HT1080 (cell line): Measurements from ENCODE around the gene ZNF778. TPM values are rescaled to one million over a fixed set of nuclear protein-coding genes. Genes with fewer than 3 reads are reported as not detected.
"Not testable (repeated sequence)": the region's sequence is repeated elsewhere in the genome, so short reads cannot be mapped to it uniquely, and the experiment has no call there.

ENCODE experiments used
- DNase-seq: peaks from one replicate; pipeline ENCODE4 v3.0.0-alpha.2; 2015; ENCODE audit warnings: low read depth
- total RNA-seq: library from RNA; depleted of rRNA; stranded (reverse); fragments of >200 nt; shearing (Covaris generic); gene quantifications from 2 replicates; pipeline ENCODE4 v1.2.3, GENCODE V29; 2014

ZNF778 gene
- total RNA-seq, 1 experiment from 2014 or later, result 23.8 TPM

DNA sequence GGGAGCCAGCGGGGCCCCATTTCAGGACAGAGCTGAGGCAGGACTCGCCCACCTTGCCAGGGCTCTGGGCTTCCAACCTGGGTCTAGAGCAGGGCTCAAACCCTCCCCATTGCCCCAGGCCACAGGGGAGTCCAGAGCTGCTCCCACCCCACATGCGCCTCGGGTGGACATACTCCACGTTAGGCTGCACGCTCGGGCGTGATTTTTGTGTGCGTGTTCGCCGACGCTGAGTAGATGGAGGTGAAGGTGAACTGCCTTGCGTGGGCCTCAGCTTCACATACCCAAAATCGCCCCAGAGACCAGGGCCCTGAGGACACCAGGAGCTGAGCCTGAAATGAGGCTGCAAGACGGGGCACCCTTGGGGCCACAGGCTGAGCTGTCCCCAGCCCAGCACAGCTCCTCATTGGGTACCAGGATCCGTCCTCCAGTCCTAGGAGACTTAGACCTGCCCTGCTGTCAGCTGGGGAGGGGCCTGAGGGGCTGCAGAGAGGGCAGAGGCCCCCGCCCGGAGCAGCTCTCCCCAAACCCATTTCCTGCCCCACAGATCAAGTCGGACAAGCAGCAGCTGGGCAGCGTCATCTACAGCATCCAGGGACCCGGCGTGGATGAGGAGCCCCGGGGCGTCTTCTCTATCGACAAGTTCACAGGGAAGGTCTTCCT is 37.7 kb upstream of the ZNF778 start:
- no peak for DNase-seq

DNA sequence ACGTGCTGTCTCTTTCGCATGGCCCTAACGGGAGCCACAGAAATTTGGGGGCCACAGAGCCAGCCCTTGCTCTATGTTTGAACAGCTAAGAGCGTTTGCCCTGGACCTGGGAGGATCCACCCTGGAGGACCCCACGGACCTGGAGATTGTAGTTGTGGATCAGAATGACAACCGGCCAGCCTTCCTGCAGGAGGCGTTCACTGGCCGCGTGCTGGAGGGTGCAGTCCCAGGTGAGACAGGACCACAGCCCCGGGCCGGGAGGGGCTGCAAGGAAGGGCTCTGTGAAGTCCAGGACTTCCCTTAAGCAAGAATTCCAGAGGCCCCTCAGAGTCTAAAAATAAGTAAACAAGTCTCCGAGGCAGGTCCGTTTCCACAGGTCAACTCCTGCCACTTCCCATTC is 34.0 kb upstream of the ZNF778 start:
- DNase-seq, result no peak

DNA sequence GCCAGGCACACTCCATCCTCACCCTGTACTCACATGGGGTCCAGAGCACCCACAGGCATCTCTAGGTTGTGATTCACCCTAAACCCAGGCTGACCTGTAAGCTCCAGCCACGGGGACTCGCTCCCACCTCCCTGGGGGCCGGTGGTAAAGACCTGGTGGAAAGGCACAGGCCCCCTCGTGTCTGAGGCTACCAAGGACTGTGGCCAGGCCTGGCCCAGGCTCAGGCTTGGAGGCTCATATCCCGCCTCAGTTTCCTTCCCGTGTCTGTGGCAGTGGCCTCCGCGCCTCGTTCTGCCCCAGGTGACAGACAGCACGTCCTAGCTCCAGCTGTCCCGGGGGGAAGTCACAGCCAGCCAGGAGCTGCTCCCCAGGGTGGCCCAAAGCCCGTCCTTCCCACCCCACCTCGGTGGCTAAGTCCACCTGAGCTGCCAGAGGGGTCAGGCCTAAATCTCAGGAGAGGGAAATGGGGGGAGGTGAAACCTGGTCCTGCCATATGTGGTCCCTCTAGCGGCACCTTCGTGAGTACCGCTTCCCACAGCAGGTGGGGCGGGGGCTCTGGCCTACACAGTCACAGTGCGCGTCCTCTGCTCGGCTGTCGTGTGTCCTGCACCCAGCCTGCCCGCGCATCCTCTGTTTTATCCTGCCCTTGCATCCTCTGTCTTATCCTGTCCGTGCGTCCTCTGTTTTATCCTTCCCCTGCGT is 33.4 kb upstream of the ZNF778 start:
- DNase-seq, result no peak

DNA sequence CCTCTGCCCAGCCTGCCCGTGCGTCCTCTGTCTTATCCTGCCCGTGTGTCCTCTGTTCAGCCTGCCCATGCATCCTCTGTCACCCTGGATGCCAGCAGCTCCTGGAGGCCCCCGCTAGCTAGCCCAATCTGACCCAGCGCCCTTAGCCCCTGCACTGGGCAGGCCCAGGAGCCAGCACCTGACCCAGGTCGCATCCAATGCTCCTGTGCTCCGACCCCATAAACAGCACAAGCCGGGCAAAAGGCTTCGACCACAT is 32.9 kb upstream of the ZNF778 start:
- DNase-seq, result no peak

DNA sequence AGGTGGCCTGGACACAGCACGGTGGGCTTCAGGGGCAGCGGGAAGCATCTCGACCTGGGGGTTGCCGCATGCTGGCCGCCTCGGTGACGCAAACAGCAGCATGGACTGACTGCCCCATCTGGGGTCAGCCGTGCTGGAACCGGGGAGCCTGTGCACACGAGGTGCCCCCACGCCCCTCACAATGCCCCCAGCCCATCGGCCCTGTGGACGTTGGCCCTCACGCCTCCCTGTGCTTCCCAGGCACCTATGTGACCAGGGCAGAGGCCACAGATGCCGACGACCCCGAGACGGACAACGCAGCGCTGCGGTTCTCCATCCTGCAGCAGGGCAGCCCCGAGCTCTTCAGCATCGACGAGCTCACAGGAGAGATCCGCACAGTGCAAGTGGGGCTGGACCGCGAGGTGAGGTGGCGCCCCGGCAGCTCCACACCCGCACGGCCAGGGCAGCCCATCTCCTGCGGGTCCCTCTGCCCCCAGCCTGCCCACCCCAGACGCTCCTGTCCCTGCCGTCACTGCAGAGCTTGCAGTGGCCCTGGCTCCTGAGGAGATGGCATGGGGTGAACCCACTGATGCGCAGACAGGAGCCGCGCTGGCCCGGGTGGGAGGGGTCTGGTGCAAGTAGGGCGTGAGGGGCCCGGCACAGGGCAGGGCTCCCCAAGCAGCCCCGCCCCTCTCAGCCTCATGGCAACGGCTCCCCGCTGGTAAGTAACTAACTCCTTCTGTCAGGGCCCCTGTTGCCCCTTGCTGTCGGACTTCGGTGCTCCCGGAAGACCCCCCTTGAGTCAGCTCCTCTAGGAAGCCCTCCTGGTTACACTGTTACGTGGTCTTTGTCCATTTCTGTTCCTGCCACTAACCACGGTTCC is 32.3 kb upstream of the ZNF778 start:
- DNase-seq, result no peak

DNA sequence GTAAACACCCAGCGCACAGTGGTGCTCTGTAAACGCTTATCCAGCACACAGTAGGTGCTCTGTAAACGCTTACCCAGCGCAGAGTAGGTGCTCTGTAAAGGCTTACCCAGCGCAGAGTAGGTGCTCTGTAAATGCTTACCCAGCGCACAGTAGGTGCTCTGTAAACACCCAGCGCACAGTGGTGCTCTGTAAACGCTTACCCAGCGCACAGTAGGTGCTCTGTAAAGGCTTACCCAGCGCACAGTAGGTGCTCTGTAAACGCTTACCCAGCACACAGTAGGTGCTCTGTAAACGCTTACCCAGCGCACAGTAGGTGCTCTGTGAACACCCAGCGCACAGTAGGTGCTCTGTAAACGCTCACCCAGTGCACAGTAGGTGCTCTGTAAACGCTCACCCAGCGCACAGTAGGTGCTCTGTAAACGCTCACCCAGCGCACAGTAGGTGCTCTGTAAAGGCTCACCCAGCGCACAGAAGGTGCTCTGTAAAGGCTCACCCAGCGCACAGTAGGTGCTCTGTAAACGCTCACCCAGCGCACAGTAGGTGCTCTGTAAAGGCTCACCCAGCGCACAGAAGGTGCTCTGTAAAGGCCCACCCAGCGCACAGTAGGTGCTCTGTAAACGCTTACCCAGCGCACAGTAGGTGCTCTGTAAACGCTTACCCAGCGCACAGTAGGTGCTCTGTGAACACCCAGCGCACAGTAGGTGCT is 31.5 kb upstream of the ZNF778 start:
- DNase-seq, result not testable (repeated sequence)

DNA sequence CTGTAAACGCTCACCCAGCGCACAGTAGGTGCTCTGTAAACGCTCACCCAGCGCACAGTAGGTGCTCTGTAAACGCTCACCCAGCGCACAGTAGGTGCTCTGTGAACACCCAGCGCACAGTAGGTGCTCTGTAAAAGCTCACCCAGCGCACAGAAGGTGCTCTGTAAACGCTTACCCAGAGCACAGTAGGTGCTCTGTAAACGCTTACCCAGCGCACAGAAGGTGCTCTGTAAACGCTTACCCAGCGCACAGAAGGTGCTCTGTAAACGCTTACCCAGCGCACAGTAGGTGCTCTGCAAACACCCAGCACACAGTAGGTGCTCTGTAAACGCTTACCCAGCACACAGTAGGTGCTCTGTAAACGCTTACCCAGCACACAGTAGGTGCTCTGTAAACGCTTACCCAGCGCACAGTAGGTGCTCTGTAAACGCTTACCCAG is 30.9 kb upstream of the ZNF778 start:
- DNase-seq, result not testable (repeated sequence)

DNA sequence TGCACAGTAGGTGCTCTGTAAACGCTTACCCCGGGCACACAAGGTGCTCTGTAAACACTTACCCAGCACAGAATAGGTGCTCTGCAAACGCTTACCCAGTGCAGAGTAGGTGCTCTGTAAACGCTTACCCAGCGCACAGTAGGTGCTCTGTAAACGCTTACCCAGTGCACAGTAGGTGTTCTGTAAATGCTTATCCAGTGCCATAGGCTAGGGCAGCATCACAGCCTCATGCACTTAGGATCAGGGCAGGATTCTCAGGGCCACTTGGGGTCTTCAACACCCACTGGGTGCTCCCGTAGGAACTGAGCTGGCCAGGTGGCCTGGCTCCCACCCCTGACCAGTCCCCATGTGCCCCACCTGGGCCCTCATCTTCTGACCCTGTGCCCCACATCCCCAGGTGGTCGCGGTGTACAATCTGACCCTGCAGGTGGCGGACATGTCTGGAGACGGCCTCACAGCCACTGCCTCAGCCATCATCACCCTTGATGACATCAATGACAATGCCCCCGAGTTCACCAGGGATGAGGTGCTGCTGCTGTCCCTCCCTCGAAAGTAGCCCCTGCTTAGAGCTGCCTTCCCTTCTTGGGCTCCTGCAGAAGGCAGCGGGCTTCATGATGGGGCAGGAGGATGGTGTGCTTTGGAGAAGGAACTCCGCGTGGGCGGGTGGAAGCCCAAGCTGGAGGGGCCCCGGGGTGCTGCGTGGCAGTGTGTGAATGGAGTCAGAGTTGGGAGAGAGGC is 30.3 kb upstream of the ZNF778 start:
- no peak for DNase-seq

DNA sequence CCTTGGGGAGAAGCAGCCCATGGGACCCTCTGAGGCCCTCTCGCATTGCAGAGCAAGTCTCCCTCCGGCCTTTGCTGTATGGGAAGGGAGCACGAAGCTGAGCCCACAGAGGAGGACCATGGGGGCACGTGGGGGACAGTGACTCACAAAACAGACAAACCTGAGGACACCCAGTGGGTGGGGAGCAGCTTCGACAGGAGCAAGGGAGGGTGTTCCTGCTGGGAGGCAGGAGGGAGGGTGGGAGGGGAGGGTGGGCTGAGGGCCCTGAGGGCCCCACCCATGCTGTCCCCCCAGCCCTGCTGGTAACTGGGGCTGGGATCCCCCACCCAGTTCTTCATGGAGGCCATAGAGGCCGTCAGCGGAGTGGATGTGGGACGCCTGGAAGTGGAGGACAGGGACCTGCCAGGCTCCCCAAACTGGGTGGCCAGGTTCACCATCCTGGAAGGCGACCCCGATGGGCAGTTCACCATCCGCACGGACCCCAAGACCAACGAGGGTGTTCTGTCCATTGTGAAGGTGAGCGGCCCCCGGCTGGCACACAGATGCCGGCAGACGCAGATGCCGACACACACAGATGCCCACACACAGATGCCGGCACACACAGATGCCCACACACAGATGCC is 29.6 kb upstream of the ZNF778 start:
- peak; percentile 22 for DNase-seq

DNA sequence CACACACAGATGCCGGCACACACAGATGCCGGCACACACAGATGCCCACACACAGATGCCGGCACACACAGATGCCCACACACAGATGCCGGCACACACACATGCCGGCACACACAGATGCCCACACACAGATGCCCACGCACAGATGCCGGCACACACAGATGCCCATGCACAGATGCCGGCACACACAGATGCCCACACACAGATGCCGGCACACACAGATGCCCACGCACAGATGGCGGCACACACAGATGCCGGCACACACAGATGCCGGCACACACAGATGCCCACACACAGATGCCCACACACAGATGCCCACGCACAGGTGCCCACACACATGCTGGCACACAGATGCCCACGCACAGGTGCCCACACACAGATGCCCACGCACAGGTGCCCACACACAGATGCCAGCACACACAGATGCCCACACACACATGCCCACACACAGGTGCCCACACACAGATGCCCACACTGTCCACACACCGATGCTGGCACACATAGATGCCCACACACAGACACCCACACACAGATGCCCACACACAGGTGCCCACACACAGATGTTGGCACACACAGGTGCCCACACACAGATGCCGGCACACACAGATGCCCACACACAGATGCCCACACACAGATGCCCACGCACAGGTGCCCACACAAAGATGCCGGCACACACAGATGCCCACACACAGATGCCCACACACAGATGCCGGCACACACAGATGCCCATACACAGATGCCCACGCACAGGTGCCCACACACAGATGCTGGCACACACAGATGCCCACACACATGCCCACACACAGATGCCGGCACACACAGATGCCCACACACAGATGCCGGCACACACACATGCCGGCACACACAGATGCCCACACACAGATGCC is 28.8 kb upstream of the ZNF778 start:
- DNase-seq, result not testable (repeated sequence)

DNA sequence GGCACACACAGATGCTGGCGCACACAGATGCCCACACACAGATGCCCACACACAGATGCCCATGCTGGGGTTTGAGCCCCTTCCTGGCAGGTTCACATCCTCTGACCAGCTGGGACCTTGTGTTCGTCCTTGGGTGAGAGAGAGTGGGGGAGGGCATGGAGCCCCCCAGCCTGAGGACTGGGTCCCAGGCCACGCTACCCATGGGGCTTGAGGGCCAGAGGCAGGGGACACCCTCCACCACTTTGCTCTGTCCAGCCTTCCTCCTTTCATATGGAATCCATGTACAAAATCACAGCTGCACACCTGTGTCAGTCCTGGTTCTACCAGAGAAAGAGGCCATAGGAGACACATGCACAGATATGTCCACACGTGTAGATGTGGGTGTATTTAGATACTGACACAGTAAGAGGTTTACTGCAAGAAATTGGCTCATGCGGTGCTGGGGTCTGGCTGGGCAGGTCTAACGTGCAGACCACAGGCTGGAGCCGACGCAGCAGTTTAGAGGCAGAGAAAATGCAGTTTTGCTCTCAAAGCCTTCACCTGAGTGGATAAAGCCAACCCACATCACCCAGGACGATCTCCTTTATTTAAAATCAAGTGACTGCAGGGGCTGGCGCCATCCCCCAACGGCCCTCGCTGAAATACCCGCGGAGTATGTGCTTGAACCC is 28.0 kb upstream of the ZNF778 start:
- DNase-seq, result no peak

DNA sequence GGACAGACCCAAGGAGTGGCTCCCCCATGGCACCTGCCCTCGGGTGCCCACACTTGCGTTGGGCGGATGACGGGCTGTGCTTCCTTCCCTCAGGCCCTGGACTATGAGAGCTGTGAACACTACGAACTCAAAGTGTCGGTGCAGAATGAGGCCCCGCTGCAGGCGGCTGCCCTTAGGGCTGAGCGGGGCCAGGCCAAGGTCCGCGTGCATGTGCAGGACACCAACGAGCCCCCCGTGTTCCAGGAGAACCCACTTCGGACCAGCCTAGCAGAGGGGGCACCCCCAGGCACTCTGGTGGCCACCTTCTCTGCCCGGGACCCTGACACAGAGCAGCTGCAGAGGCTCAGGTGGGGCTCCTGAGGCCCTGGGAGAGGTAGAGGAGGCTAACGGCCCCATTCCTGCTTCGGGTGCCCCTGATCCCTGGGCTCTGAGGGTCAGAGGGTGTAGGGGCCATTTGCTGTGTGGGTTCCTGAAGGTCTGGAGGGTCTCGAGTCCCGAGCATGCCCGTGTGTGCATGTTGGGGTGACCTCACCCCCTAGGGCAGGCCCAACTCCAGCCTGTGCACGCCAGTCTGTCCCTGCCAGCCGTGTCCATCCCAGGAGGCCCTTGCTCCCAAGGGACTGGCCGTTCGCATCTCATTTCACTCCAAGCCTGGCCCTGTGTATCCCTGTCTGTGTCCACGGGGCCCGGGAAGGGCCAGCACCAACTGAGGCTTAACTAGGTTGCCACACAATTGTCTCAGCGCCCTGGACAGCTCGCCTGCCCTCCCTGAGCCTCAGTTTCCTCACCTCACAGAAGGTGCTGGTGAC is 27.1 kb upstream of the ZNF778 start:
- no peak for DNase-seq

DNA sequence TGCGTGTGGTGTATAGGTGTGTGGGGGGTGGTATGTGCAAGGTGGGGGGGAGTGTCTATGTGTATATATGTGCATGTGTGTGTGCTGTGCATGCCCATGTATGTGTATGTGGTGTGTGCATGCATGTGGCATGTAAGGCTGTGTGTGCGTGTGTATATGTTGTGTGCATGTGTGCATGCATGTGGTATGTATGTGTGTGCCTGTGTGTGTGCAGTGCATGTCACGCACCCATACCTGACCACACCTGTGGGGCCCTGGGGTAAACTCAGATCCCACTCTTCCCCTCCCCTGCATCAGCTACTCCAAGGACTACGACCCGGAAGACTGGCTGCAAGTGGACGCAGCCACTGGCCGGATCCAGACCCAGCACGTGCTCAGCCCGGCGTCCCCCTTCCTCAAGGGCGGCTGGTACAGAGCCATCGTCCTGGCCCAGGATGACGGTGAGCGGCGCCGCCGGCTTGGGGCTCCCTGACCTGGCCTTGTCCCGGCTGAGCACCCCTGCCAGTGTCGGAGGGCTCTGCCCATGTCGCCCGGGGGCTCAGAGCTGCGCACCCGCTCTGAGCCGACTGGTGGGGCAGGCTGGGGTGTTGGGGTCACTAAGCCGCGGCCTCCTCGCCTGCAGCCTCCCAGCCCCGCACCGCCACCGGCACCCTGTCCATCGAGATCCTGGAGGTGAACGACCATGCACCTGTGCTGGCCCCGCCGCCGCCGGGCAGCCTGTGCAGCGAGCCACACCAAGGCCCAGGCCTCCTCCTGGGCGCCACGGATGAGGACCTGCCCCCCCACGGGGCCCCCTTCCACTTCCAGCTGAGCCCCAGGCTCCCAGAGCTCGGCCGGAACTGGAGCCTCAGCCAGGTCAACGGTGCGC is 26.2 kb upstream of the ZNF778 start:
- no peak for DNase-seq

DNA sequence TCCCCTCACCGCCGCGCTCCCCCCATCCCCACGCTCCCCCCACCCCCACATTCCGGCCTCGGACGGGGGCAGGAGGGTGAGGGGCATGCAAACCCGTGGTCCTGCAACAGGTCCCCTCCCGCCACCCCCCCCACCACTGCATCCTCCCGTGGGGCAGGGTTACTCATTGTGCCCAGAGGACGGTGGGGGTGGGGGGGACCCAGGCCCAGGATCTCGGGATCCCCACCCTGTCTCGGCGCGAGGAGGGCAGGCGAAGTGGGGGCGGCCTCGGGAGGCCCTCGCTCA is 25.7 kb upstream of the ZNF778 start:
- no peak for DNase-seq

DNA sequence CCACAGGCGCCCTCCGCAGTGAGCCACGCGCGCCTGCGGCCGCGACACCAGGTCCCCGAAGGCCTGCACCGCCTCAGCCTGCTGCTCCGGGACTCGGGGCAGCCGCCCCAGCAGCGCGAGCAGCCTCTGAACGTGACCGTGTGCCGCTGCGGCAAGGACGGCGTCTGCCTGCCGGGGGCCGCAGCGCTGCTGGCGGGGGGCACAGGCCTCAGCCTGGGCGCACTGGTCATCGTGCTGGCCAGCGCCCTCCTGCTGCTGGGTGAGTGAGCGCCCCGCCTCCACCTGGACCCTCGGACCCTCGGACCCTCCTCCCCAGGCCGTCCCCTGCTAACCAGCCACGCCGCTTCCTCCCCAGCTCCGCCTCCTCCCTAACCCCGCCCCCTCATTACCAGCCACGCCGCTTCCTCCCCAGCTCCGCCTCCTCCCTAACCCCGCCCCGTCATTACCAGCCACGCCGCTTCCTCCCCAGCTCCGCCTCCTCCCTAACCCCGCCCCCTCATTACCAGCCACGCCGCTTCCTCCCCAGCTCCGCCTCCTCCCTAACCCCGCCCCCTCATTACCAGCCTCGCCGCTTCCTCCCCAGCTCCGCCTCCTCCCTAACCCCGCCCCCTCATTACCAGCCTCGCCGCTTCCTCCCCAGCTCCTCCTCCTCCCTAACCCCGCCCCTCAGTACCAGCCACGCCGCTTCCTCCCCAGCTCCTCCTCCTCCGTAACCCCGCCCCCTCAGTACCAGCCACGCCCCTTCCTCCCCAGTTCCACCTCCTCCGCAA is 25.1 kb upstream of the ZNF778 start:
- peak; percentile 49 for DNase-seq

DNA sequence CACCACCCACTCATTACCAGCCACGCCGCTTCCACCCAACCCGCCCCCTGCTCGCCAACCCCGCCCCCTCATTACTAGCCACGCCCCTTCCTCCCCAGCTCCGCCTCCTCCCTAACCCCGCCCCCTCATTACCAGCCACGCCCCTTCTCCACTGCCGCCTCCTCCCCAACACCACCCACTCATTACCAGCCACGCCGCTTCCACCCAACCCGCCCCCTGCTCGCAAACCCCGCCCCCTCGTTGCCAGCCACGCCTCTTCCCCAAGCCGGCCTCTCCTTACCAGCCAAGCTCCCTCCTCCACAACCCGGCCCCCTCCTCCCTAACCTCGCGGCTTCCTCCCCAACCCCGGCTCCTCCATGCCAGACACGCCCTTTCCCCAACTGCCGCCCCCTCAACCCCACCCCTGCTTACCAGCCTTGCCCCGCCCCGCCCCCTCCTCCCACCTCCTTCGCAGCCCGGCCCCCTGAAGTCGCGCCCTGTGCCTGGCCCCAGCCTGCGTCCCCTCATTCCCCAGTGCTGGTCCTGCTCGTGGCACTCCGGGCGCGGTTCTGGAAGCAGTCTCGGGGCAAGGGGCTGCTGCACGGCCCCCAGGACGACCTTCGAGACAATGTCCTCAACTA is 24.4 kb upstream of the ZNF778 start:
- no peak for DNase-seq
